HG03565 (cell line): Measurements from ENCODE around the gene EDC4.
"Not testable (repeated sequence)": the region's sequence is repeated elsewhere in the genome, so short reads cannot be mapped to it uniquely, and the experiment has no call there.

Experiments used
- ATAC-seq: cut with Tn5 transposase; IDR thresholded peaks from one replicate; pipeline ENCODE4 v1.9.1; 2021; ENCODE audit warnings: mild to moderate bottlenecking, moderate library complexity; ENCODE audit not compliant: unreplicated experiment

The EDC4 gene

GRCh38 chr16:67846320-67847063 lies 26.4 kb upstream of the EDC4 start, which contains the start of gene NUTF2:
Gene NUTF2, plus strand, starts transcription at chr16:67846933. Its CDS starts 18,198 bp downstream, at chr16:67865131.
- peak; percentile 42 for ATAC-seq

DNA sequence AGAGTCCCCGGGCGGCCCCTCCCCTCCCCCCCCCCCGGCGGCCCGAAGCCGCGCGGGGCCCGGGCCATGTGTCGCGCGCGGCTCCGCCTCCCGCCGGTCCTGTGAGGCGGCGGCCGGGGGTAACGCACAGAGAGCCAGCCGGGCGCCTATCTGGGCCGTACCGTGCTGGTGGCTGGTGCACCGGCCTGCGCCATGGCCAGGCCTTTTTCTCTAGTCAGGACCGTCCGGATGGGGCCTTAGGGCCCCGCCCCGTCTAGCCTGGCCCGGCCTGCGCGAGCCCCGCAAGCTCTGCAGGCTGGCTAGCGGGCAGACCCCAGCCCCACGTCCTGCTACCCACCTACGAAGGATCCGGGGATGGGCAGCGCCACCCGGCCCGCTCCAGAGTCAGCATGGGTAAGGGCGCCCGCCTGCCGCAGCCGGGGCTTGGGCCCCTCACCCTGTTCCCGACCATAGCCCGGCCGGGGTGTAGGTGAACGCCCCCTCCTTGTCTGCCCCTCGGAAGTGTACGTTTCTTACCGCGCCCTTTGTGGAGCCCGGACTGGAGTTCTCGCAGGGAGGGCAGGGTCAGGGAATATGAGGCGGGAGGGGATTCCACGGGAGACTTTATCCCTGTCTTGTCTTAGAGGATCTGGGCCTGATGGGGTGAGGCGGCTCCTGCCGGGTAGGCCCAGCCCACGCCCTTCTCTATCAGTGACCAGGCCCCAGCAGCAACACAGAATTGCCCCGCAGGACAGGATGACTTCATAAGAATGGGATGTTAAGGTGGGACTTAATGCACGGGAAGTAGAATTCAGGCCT lies 25.6 kb upstream of the EDC4 start, which contains the start of gene CENPT:
TSS of gene CENPT (minus strand) at position 630 of the 798 bp plus-strand sequence. CDS start 13,834 bp downstream, outside the sequence.
- ATAC-seq = peak; percentile 27

DNA sequence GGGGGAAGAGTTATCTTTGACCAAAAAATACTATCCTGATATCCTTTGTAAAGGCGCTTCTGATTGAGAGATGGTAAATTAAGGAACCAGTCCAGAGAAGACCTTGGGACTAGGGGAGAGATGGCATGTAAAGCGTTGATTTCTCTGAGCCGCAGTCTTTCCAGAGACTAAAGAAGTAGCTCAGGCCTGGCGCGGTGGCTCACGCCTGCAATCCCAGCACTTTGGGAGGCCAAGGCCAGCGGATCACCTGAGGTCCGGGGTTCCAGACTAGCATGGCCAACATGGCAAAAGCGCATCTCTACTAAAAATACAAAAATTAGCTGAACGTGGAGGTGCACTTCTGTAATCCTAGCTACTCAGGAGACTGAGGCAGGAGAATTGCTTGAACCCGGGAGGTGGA lies 24.7 kb upstream of the EDC4 start:
- no peak for ATAC-seq

GRCh38 chr16:67853670-67854069 lies 19.2 kb upstream of the EDC4 start:
- no peak for ATAC-seq

DNA sequence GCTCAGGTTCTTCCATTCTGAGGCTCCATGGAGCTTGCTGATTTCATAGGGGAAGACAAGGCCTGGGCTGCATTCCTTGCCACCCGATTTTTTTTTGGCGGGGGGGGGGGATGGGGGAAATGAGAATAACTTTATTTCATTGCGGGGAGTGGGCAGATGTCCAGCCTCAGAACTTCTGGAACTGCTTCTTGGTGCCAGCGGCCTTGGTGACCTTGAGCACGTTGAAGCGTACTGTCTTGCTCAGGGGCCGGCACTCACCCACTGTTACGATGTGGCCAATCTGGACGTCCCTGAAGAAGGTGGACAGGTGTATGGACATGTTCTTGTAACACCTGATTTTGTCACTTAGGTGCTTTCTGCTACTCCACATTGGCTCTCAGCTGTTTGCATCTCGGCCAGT lies 17.1 kb upstream of the EDC4 start:
- ATAC-seq = no peak

DNA sequence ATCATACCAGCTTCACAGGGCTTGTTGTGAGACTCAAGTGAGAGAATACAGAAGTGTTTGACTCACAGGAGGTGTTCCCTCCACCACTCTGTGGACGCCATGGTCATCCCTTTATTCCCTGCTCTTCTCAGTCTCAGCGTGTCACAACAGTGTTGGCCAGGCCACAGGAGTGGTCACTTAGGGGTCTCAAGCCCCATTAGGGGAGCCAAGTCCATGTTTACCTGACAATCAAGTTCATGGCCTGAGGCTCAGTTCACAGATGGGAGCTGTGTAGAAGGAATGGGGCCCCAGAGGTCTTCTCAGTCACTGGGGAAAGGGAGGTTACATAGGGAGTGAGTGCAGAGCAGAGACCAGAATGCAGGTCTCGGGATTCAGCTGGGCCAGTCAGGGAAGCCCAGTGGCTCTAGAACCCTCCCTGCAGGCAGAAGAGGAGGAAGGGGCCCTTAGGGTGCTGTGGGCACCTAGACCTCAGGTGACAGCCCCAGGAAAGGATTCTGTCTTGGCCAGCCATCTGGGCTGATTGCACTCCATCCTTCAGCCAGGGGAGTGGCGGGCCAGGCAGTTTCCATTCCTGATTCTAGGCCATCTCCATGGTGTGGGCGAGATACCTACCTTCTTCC lies 15.8 kb upstream of the EDC4 start:
- no peak for ATAC-seq

DNA sequence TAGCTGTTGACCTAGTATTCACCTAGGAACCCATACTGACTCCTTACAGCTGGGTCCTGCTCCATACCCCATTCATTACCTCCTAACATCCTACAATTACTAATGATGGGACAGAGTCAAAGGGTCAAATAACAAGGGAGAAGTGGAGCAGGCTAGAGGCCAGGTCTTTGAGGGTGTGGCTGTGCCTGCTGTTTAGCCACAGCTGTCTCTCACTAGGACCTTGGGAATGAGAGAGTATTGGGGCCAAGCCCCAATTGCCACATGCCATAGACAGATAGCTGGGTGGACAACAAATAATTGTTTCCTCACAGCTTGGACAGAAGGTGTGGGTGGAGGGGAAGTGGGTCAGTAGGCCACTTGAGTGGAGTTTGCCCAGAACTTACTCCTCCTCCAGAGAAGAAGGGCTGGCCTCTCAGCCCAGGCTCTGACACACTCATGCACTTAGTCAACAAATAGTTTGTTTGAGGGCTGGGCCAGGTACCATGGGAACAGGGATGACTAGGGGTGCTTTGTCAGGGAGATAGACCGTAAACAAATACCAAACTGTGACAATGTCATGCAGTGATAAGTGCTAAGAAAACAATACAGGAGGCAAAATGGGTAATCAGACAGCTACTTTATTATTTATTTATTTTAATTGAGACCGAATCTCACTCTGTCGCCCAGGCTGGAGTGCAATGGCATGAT lies 15.2 kb upstream of the EDC4 start:
- no peak for ATAC-seq

DNA sequence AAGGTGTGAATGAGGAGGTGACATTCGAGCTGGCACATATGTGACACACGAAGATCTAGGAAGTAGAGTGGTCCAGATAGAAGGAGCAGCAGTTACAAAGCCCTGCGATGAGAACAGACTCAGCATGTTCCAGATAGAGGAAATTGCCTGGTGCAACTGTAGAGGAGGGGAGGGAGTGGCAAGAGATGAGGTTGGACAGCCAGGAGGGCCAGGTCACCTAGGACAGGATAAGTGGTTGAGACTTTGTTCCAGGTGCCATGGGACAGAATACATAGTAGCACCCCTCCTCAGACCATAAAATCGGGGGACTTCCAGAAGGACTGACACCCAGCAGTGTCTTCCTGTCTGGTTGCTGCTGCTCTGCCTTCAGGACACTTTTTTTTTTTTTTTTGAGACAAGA lies 14.4 kb upstream of the EDC4 start:
- no peak for ATAC-seq

DNA sequence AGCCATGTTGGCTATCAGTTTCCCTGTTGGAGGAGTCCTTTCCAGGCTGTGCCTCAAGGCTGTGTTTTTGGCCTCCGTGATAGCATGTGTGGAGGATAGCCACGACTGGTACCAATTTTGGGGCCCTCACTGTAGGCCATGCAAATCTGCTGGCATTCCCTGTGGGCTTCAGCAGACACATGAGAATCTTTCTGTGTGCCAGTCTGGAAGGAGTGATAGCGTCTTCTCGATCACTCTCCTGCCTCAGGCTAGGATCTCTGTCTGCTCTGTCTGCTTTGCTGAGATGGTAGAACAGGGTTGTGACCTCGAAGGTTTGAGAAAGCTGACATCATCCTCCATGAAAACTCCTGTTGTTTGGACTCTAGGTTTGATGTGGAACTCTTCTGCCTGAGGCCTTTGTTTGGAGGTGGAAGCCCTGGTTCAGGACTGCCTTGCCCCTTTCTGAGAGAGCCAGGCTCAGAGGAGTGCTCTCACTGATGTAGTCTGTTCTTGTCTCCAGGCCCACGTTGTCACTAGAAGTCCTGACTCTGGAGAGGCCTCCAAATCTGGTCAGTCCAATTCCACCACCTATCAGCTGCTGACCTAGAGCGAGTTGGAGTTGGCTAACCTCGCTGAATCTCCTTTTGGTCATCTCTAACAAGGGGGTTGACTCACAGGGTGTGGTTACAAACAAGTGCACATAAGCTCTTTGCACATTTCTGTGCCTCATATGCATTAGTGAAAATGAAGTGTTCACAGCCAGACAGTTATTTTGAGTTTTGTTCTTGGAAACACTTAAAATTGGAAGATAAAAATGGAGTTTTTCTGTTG lies 12.1 kb upstream of the EDC4 start:
- ATAC-seq = no peak

GRCh38 chr16:67861877-67862276 lies 11.0 kb upstream of the EDC4 start:
- ATAC-seq = no peak

DNA sequence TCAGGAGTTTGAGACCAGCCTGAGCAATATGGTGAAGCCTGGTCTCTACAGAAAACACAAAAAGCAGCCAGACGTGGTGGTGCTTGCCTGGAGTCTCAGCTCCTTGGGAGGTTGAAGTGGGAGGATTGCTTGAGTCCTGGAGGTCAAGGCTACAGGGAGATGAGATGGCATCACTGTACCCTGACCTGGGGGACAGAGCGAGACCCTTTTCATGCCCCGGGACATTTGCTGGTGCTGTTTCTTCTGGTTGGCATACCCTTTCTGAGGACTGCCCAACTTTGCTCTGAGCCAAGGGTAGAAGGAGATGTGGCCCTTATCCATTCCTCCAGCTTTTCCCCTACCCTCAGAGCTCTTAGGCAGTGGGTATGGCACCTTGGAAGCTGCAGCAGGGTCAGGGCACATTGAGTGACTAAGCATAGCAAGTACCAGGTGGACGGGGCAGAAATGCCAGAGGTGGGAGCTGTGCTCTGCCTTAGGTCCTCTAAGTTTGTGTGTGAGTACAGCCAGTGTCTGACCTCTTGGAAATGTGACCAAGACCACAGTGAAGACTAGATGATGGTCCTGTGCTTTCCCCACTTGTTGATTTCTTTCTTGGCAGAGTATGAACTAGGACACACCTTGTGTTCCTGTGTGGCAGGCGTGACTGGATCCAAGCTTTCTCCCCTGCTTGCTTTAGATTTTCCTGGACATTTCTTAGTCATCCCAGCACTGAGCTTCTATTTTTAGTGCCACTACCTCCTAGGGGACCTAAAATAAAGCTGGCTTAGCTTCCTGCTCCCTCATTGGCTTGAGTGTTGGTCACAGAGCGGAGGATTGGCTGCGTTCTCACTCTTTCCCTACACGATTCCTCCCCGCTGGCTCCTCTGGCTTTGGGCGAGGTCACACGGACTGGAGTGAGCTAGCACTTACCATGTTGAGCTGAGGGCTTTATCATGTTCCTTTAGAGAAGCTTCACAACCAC lies 9.9 kb upstream of the EDC4 start:
- ATAC-seq = no peak

GRCh38 chr16:67864044-67864443 lies 8.8 kb upstream of the EDC4 start:
- not testable (repeated sequence) for ATAC-seq

DNA sequence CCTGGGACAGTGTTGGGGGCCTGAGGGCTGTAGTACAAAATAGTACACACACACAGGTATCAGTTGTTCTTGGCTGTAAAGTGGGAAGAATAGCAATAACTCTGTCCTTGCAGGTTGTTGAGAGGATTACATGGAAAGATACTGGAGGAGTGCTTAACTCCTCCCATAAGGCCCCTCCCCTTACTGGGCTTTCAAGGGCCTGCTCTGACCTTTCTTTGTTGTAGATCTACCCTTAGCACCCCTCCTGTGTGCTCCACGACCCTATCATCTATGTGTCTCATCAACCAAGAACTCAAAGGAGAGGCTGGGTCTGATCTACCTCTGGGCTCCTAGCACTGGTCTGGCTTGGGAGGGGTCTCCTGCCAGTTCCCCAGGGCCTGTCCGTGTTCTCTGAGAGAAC lies 8.3 kb upstream of the EDC4 start:
- ATAC-seq = no peak

DNA sequence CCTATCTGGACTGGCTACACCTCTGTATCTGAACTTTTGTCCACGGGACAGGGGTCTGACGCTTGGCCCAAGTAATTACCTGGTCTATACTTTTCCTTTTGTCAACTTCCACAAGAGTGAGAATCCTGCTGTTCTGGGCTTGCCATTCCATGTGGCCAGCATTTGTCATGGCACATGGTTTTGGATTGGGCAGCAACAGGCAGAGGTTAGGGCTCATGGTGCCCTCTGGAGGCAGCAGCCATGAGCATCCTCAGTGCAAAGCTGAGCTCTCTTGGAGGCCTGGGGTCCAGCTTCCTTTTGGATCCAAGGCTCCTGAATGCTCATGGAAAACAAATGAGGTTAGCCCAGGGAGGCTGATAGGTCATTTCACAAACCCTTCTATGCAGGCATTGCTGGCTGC lies 7.5 kb upstream of the EDC4 start:
- ATAC-seq = no peak

DNA sequence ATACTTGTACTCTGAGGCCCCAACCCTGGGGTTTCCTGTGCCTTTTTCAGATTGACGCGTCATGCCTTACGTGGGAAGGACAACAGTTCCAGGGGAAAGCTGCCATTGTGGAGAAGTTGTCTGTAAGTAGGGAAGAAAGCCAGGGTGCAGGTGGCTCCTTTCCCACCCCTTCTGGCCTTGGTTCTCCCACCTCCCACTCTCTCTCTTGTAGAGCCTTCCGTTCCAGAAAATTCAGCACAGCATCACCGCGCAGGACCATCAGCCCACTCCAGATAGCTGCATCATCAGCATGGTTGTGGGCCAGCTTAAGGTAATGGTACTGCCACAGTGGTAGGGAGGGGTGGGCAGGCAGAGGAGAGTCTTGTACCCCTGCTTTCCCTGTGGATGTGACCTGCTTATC lies 4.6 kb upstream of the EDC4 start:
- ATAC-seq = no peak

GRCh38 chr16:67869653-67870052 lies 3.2 kb upstream of the EDC4 start:
- ATAC-seq = no peak

- no peak for ATAC-seq
Measured at GRCh38 chr16:67871256-67871655, 1.6 kb upstream of the EDC4 start.

GRCh38 chr16:67872131-67872630 lies 671 bp upstream of the EDC4 start:
- ATAC-seq = no peak
